K562 (cell line): Measurements from ENCODE around the gene CNKSR2. TPM values are rescaled to one million over a fixed set of nuclear protein-coding genes. Genes with fewer than 3 reads are reported as not detected.

Source experiments
- EP300 ChIP-seq: IDR thresholded peaks from 2 replicates; pipeline ENCODE4 v1.6.1; 2012; ENCODE audit warnings: low read length, improper control_type of control experiment
- FOS ChIP-seq: IDR thresholded peaks from 3 replicates; pipeline ENCODE4 v1.6.1; 2011; ENCODE audit not compliant: insufficient read length; ENCODE audit errors: extremely low read depth
- ILK ChIP-seq: fragments of 450-650 bp; IDR thresholded peaks from 2 replicates; pipeline ENCODE4 v1.6.1; 2016; ENCODE audit warnings: missing genetic modification characterization, low read depth, mild to moderate bottlenecking, missing compliant biosample characterization, moderate library complexity, borderline replicate concordance
- ZBTB1 ChIP-seq: sonication (generic); formaldehyde crosslinking; IDR thresholded peaks from 2 replicates; pipeline ENCODE4 v1.8.1; 2023; ENCODE audit warnings: missing genetic modification reagents, low read depth, mild to moderate bottlenecking, borderline replicate concordance
- ZFP30 ChIP-seq: fragments of 250-450 bp; sonication (Bioruptor Pico); IDR thresholded peaks from 2 replicates; pipeline ENCODE4 v1.8.0; 2022; ENCODE audit warnings: moderate library complexity, mild to moderate bottlenecking, inconsistent platforms, borderline replicate concordance
- ZNF436 ChIP-seq: fragments of 250-450, 450-650 bp; sonication (Bioruptor Pico); formaldehyde crosslinking; IDR thresholded peaks from 2 replicates; pipeline ENCODE4 v1.7.0; 2020; ENCODE audit warnings: mild to moderate bottlenecking
- polyA plus RNA-seq, 8 experiments: library from polyadenylated mRNA; depleted of rRNA in 4 of 8; stranded (reverse) in 5 of 8; unstranded in 3 of 8; fragments of >200 nt; fragmentation: Nextera tagmentation in 2 of 8; fragmentation: Illumina TruSeq in 1 of 8; extraction: Ambion mirVana in 2 of 8; extraction: Trizol in 1 of 8; gene quantifications; 2 replicates each; pipeline versions ENCODE4 v1.2.1 to v1.2.3, GENCODE V29; 2011 to 2014; ENCODE audit warnings: inconsistent platforms in 1 of 8, missing spikeins in 1 of 8
- total RNA-seq, 7 experiments: library from RNA; depleted of rRNA in 6 of 7; stranded (reverse); fragments of >200 nt in 6 of 7; fragmentation: Illumina TruSeq in 2 of 7; extraction: Trizol in 2 of 7; gene quantifications; 2 replicates each; pipeline versions ENCODE4 v1.2.1 to v1.2.3, GENCODE V29; 2011 to 2021; ENCODE audit warnings: low replicate concordance in 1 of 7
- TF ChIP-seq, protein P1 (sequence below), 2 experiments: fragments of 450-650 bp; formaldehyde crosslinking in 1 of 2; IDR thresholded peaks; 2 replicates each; pipeline versions ENCODE4 v1.4.0 to v1.6.1; 2014 to 2020; ENCODE audit warnings: mild to moderate bottlenecking in 2 of 2, borderline replicate concordance in 1 of 2, low read depth in 1 of 2
- TF ChIP-seq, protein P2 (sequence below): fragments of 450-650 bp; IDR thresholded peaks from 2 replicates; pipeline ENCODE4 v1.6.1; 2016; ENCODE audit warnings: mild to moderate bottlenecking, moderate library complexity

The CNKSR2 gene
- total and polyA plus RNA-seq, 9 of the 15 experiments (the other 6 are each of a cell fraction or from before 2014, with no cell fraction given), result not detected

DNA sequence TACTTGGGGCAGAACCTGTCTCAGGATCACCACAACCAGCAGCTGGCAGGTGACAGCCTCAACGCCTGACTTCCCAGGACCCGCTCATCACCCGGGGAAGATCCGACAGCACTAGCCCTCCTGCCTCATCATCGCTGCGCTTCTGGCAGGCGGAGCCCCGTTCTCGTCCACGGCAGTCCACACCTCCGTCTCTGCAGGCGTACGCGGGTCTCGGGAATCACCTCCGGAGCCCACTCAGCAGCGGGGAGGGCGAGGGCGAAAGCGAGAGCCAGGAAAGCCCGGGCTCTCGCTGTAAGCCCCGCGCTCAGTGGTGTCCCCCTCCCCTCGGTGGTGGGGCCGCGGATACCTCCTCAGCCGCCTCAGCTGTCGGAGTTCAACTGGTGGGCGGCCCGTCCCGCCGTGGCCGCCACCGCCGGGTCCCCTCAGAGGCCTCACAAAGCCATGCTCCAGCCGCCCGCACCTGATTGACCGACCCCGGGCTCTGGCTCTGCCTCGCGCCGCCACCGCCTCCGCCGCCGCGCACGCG is 518 bp upstream of the CNKSR2 start (continued):
- TF ChIP-seq, protein P1, sequence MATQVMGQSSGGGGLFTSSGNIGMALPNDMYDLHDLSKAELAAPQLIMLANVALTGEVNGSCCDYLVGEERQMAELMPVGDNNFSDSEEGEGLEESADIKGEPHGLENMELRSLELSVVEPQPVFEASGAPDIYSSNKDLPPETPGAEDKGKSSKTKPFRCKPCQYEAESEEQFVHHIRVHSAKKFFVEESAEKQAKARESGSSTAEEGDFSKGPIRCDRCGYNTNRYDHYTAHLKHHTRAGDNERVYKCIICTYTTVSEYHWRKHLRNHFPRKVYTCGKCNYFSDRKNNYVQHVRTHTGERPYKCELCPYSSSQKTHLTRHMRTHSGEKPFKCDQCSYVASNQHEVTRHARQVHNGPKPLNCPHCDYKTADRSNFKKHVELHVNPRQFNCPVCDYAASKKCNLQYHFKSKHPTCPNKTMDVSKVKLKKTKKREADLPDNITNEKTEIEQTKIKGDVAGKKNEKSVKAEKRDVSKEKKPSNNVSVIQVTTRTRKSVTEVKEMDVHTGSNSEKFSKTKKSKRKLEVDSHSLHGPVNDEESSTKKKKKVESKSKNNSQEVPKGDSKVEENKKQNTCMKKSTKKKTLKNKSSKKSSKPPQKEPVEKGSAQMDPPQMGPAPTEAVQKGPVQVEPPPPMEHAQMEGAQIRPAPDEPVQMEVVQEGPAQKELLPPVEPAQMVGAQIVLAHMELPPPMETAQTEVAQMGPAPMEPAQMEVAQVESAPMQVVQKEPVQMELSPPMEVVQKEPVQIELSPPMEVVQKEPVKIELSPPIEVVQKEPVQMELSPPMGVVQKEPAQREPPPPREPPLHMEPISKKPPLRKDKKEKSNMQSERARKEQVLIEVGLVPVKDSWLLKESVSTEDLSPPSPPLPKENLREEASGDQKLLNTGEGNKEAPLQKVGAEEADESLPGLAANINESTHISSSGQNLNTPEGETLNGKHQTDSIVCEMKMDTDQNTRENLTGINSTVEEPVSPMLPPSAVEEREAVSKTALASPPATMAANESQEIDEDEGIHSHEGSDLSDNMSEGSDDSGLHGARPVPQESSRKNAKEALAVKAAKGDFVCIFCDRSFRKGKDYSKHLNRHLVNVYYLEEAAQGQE (IDR thresholded peaks at IDR 0.05; ENCODE audit: borderline replicate concordance), result no peak
- TF ChIP-seq, protein P1 (CRISPR knock-in tag; IDR thresholded peaks at IDR 0.05; ENCODE audit: low read depth), result no peak
- TF ChIP-seq EP300 (no peak), ZNF436 (CRISPR knock-in tag) (no peak), ILK (no peak), ZFP30 (no peak), ZBTB1 (CRISPR knock-in tag) (no peak), FOS (no peak)
- TF ChIP-seq, protein P2, sequence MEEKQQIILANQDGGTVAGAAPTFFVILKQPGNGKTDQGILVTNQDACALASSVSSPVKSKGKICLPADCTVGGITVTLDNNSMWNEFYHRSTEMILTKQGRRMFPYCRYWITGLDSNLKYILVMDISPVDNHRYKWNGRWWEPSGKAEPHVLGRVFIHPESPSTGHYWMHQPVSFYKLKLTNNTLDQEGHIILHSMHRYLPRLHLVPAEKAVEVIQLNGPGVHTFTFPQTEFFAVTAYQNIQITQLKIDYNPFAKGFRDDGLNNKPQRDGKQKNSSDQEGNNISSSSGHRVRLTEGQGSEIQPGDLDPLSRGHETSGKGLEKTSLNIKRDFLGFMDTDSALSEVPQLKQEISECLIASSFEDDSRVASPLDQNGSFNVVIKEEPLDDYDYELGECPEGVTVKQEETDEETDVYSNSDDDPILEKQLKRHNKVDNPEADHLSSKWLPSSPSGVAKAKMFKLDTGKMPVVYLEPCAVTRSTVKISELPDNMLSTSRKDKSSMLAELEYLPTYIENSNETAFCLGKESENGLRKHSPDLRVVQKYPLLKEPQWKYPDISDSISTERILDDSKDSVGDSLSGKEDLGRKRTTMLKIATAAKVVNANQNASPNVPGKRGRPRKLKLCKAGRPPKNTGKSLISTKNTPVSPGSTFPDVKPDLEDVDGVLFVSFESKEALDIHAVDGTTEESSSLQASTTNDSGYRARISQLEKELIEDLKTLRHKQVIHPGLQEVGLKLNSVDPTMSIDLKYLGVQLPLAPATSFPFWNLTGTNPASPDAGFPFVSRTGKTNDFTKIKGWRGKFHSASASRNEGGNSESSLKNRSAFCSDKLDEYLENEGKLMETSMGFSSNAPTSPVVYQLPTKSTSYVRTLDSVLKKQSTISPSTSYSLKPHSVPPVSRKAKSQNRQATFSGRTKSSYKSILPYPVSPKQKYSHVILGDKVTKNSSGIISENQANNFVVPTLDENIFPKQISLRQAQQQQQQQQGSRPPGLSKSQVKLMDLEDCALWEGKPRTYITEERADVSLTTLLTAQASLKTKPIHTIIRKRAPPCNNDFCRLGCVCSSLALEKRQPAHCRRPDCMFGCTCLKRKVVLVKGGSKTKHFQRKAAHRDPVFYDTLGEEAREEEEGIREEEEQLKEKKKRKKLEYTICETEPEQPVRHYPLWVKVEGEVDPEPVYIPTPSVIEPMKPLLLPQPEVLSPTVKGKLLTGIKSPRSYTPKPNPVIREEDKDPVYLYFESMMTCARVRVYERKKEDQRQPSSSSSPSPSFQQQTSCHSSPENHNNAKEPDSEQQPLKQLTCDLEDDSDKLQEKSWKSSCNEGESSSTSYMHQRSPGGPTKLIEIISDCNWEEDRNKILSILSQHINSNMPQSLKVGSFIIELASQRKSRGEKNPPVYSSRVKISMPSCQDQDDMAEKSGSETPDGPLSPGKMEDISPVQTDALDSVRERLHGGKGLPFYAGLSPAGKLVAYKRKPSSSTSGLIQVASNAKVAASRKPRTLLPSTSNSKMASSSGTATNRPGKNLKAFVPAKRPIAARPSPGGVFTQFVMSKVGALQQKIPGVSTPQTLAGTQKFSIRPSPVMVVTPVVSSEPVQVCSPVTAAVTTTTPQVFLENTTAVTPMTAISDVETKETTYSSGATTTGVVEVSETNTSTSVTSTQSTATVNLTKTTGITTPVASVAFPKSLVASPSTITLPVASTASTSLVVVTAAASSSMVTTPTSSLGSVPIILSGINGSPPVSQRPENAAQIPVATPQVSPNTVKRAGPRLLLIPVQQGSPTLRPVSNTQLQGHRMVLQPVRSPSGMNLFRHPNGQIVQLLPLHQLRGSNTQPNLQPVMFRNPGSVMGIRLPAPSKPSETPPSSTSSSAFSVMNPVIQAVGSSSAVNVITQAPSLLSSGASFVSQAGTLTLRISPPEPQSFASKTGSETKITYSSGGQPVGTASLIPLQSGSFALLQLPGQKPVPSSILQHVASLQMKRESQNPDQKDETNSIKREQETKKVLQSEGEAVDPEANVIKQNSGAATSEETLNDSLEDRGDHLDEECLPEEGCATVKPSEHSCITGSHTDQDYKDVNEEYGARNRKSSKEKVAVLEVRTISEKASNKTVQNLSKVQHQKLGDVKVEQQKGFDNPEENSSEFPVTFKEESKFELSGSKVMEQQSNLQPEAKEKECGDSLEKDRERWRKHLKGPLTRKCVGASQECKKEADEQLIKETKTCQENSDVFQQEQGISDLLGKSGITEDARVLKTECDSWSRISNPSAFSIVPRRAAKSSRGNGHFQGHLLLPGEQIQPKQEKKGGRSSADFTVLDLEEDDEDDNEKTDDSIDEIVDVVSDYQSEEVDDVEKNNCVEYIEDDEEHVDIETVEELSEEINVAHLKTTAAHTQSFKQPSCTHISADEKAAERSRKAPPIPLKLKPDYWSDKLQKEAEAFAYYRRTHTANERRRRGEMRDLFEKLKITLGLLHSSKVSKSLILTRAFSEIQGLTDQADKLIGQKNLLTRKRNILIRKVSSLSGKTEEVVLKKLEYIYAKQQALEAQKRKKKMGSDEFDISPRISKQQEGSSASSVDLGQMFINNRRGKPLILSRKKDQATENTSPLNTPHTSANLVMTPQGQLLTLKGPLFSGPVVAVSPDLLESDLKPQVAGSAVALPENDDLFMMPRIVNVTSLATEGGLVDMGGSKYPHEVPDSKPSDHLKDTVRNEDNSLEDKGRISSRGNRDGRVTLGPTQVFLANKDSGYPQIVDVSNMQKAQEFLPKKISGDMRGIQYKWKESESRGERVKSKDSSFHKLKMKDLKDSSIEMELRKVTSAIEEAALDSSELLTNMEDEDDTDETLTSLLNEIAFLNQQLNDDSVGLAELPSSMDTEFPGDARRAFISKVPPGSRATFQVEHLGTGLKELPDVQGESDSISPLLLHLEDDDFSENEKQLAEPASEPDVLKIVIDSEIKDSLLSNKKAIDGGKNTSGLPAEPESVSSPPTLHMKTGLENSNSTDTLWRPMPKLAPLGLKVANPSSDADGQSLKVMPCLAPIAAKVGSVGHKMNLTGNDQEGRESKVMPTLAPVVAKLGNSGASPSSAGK, result no peak
